ENCODE results near the gene HTR2B.

The HTR2B gene

GRCh38 chr2:231123362-231123898 lies 1.4 kb downstream of the HTR2B start:
- Histone ChIP-seq H3K4ac (ENCODE audit: low read depth, low read length) (no peak overlapping the region), H2BK5ac (ENCODE audit: low read depth, low read length, poor library complexity) (no peak overlapping the region), H3K79me2 (ENCODE audit: control insufficient read depth, insufficient read depth, low read length, poor library complexity) (no peaks in the 10 kb centered on the region), H4K8ac (ENCODE audit: low read depth, low read length) (no peak overlapping the region), H3K27me3 (ENCODE audit: insufficient read depth, low read length) (no peaks in the 10 kb centered on the region), H3K4me2 (ENCODE audit: low read length) (no peak overlapping the region), H4K91ac (ENCODE audit: low read depth, low read length) (no peak overlapping the region), H3K79me1 (ENCODE audit: low read length) (no peaks in the 10 kb centered on the region), H2AFZ (ENCODE audit: insufficient read depth, low read length, poor library complexity) (no peak overlapping the region), H3K18ac (ENCODE audit: low read length) (no peak overlapping the region), H3K9me3 (ENCODE audit: insufficient read depth, low read depth, low read length) (no peaks in the 10 kb centered on the region), H4K12ac (ENCODE audit: low read depth, low read length) (no peak overlapping the region), H3K36me3 (ENCODE audit: control insufficient read depth in 1 of 2, insufficient read depth in 2 of 2, low read length in 2 of 2) (peaks cover 0 to 2% of the 10 kb centered on the region in 2 experiments), H2BK12ac (ENCODE audit: low read length) (no peak overlapping the region), H3K9ac (ENCODE audit: low read length) (no peak overlapping the region), H3K23ac (ENCODE audit: low read length) (no peak overlapping the region), H3K14ac (ENCODE audit: low read length) (no peak overlapping the region), H2AK5ac (ENCODE audit: low read length) (no peak overlapping the region), H2BK120ac (ENCODE audit: insufficient read depth, low read length, poor library complexity) (no peak overlapping the region), H3K4me1 (ENCODE audit: control insufficient read depth in 1 of 2, insufficient read depth in 2 of 2, low read length in 2 of 2) (no peaks in the 10 kb centered on the region), H3K4me3 (ENCODE audit: low read depth, low read length) (no peak overlapping the region), H3K27ac (ENCODE audit: low read depth, low read length) (no peak overlapping the region)
- no CpG with 5 or more reads among the region's 4 CpGs for WGBS (ENCODE audit: extremely low coverage, insufficient coverage, insufficient read length)
- DNase-seq, result no peak

GRCh38 chr2:231118614-231118942 lies 6.3 kb downstream of the HTR2B start:
- peaks cover 0 to 2% of the 10 kb centered on the region in 2 experiments for H3K36me3 ChIP-seq (ENCODE audit: control insufficient read depth in 1 of 2, insufficient read depth in 2 of 2, low read length in 2 of 2)
- no peaks in the 10 kb centered on the region for H3K27me3 ChIP-seq (ENCODE audit: insufficient read depth, low read length)
- H2BK5ac ChIP-seq (ENCODE audit: low read depth, low read length, poor library complexity), result no peak overlapping the region
- H3K79me2 ChIP-seq (ENCODE audit: control insufficient read depth, insufficient read depth, low read length, poor library complexity), result no peaks in the 10 kb centered on the region
- no peak overlapping the region for H3K27ac ChIP-seq (ENCODE audit: low read depth, low read length)
- no peaks in the 10 kb centered on the region for H3K9me3 ChIP-seq (ENCODE audit: insufficient read depth, low read depth, low read length)
- no peak overlapping the region for H3K4me2 ChIP-seq (ENCODE audit: low read length)
- H3K9ac ChIP-seq (ENCODE audit: low read length), result no peak overlapping the region
- no peak overlapping the region for H2BK12ac ChIP-seq (ENCODE audit: low read length)
- H3K4me1 ChIP-seq (ENCODE audit: control insufficient read depth in 1 of 2, insufficient read depth in 2 of 2, low read length in 2 of 2), result no peaks in the 10 kb centered on the region
- no peak overlapping the region for H2BK120ac ChIP-seq (ENCODE audit: insufficient read depth, low read length, poor library complexity)
- no peak overlapping the region for H3K18ac ChIP-seq (ENCODE audit: low read length)
- H4K91ac ChIP-seq (ENCODE audit: low read depth, low read length), result no peak overlapping the region
- no CpG with 5 or more reads among the region's 2 CpGs for WGBS (ENCODE audit: extremely low coverage, insufficient coverage, insufficient read length)
- H3K23ac ChIP-seq (ENCODE audit: low read length), result no peak overlapping the region
- no peak overlapping the region for H4K8ac ChIP-seq (ENCODE audit: low read depth, low read length)
- no peak overlapping the region for H4K12ac ChIP-seq (ENCODE audit: low read depth, low read length)
- no peaks in the 10 kb centered on the region for H3K79me1 ChIP-seq (ENCODE audit: low read length)
- no peak overlapping the region for H3K4me3 ChIP-seq (ENCODE audit: low read depth, low read length)
- DNase-seq, result no peak
- H2AFZ ChIP-seq (ENCODE audit: insufficient read depth, low read length, poor library complexity), result no peak overlapping the region
- no peak overlapping the region for H3K14ac ChIP-seq (ENCODE audit: low read length)
- H3K4ac ChIP-seq (ENCODE audit: low read depth, low read length), result no peak overlapping the region
- H2AK5ac ChIP-seq (ENCODE audit: low read length), result no peak overlapping the region

GRCh38 chr2:231117922-231118613 lies 6.8 kb downstream of the HTR2B start:
- no peak overlapping the region for H3K4me3 ChIP-seq (ENCODE audit: low read depth, low read length)
- DNase-seq, result no peak

GRCh38 chr2:231117148-231117547 lies 7.7 kb downstream of the HTR2B start:
- H2BK5ac ChIP-seq (ENCODE audit: low read depth, low read length, poor library complexity), result no peak overlapping the region
- H2AK5ac ChIP-seq (ENCODE audit: low read length), result no peak overlapping the region
- no peak overlapping the region for H3K14ac ChIP-seq (ENCODE audit: low read length)
- no peak overlapping the region for H2BK120ac ChIP-seq (ENCODE audit: insufficient read depth, low read length, poor library complexity)
- H3K27me3 ChIP-seq (ENCODE audit: insufficient read depth, low read length), result no peaks in the 10 kb centered on the region
- H3K4me2 ChIP-seq (ENCODE audit: low read length), result no peak overlapping the region
- H3K36me3 ChIP-seq (ENCODE audit: control insufficient read depth in 1 of 2, insufficient read depth in 2 of 2, low read length in 2 of 2), result peaks cover 2 to 4% of the 10 kb centered on the region in 2 experiments
- H4K8ac ChIP-seq (ENCODE audit: low read depth, low read length), result no peak overlapping the region
- H3K4me3 ChIP-seq (ENCODE audit: low read depth, low read length), result no peak overlapping the region
- no peak overlapping the region for H2AFZ ChIP-seq (ENCODE audit: insufficient read depth, low read length, poor library complexity)
- no peaks in the 10 kb centered on the region for H3K79me2 ChIP-seq (ENCODE audit: control insufficient read depth, insufficient read depth, low read length, poor library complexity)
- no peak overlapping the region for H3K23ac ChIP-seq (ENCODE audit: low read length)
- H3K4ac ChIP-seq (ENCODE audit: low read depth, low read length), result no peak overlapping the region
- H3K4me1 ChIP-seq (ENCODE audit: control insufficient read depth in 1 of 2, insufficient read depth in 2 of 2, low read length in 2 of 2), result no peaks in the 10 kb centered on the region
- no peak overlapping the region for H3K27ac ChIP-seq (ENCODE audit: low read depth, low read length)
- H3K9ac ChIP-seq (ENCODE audit: low read length), result no peak overlapping the region
- H4K91ac ChIP-seq (ENCODE audit: low read depth, low read length), result no peak overlapping the region
- WGBS (ENCODE audit: extremely low coverage, insufficient coverage, insufficient read length), result no CpG with 5 or more reads among the region's 1 CpG
- no peaks in the 10 kb centered on the region for H3K9me3 ChIP-seq (ENCODE audit: insufficient read depth, low read depth, low read length)
- H3K79me1 ChIP-seq (ENCODE audit: low read length), result no peaks in the 10 kb centered on the region
- no peak overlapping the region for H2BK12ac ChIP-seq (ENCODE audit: low read length)
- DNase-seq, result no peak
- no peak overlapping the region for H4K12ac ChIP-seq (ENCODE audit: low read depth, low read length)
- H3K18ac ChIP-seq (ENCODE audit: low read length), result no peak overlapping the region

More at GRCh38 chr2:231117922-231118613, 6.8 kb downstream of the HTR2B start:
- Histone ChIP-seq H2AK5ac (ENCODE audit: low read length) (no peak overlapping the region), H3K23ac (ENCODE audit: low read length) (no peak overlapping the region), H3K9ac (ENCODE audit: low read length) (no peak overlapping the region), H4K8ac (ENCODE audit: low read depth, low read length) (no peak overlapping the region), H2BK5ac (ENCODE audit: low read depth, low read length, poor library complexity) (no peak overlapping the region), H3K36me3 (ENCODE audit: control insufficient read depth in 1 of 2, insufficient read depth in 2 of 2, low read length in 2 of 2) (peaks cover 0 to 2% of the 10 kb centered on the region in 2 experiments), H2BK120ac (ENCODE audit: insufficient read depth, low read length, poor library complexity) (no peak overlapping the region), H3K27ac (ENCODE audit: low read depth, low read length) (no peak overlapping the region), H3K9me3 (ENCODE audit: insufficient read depth, low read depth, low read length) (no peaks in the 10 kb centered on the region), H3K79me2 (ENCODE audit: control insufficient read depth, insufficient read depth, low read length, poor library complexity) (no peaks in the 10 kb centered on the region), H4K12ac (ENCODE audit: low read depth, low read length) (no peak overlapping the region), H3K4me2 (ENCODE audit: low read length) (no peak overlapping the region), H3K14ac (ENCODE audit: low read length) (no peak overlapping the region), H3K79me1 (ENCODE audit: low read length) (no peaks in the 10 kb centered on the region), H2AFZ (ENCODE audit: insufficient read depth, low read length, poor library complexity) (no peak overlapping the region), H4K91ac (ENCODE audit: low read depth, low read length) (no peak overlapping the region), H2BK12ac (ENCODE audit: low read length) (no peak overlapping the region), H3K4ac (ENCODE audit: low read depth, low read length) (no peak overlapping the region), H3K18ac (ENCODE audit: low read length) (no peak overlapping the region), H3K4me1 (ENCODE audit: control insufficient read depth in 1 of 2, insufficient read depth in 2 of 2, low read length in 2 of 2) (no peaks in the 10 kb centered on the region), H3K27me3 (ENCODE audit: insufficient read depth, low read length) (no peaks in the 10 kb centered on the region)
- no CpG with 5 or more reads among the region's 4 CpGs for WGBS (ENCODE audit: extremely low coverage, insufficient coverage, insufficient read length)
